ENCODE data around the gene NFASC.

NFASC gene

DNA sequence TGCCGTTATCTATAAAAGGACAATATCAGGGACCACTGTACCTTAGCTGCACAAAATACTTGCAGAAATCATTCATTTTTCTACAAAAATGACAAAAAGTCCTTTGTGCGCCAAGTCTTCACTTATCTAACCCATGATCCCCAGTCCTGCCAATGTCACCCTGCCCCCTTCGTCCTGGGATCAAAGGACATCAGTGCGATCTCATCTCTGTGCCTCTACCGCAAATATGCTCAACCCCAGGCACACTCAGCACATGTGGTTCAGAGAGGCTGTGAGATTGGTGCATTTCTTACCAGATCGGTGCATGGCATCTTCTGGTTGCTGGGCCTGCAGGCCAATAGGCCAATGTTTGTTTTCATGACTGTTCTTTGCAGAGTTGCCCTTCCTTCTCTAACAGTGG is 72.8 kb downstream of the NFASC start:
- Histone ChIP-seq H3K4me2 (ENCODE audit: low read length) (no peak overlapping the region), H3F3A (ENCODE audit: control insufficient read depth, insufficient read depth) (no peaks in the 10 kb centered on the region), H3K9me2 (replicated peaks; ENCODE audit: control insufficient read depth, low read length) (no peaks in the 10 kb centered on the region), H3K36me3 (ENCODE audit: control insufficient read depth, low read length) (no peaks in the 10 kb centered on the region), H3K4me3 (ENCODE audit: low read length) (no peak overlapping the region), H3K27ac (ENCODE audit: low read depth, low read length) (no peak overlapping the region), H4K20me1 (ENCODE audit: control insufficient read depth, insufficient read depth, low read depth, low read length) (no peaks in the 10 kb centered on the region), H3K9me3 (ENCODE audit: control insufficient read depth, insufficient read depth, low read length) (no peaks in the 10 kb centered on the region), H3K79me2 (ENCODE audit: control insufficient read depth, low read length) (no peaks in the 10 kb centered on the region), H3K27me3 (ENCODE audit: control insufficient read depth, low read length) (peaks cover 12% of the 10 kb centered on the region; the same call in 1 of the 2 replicates), H3K4me1 (ENCODE audit: control insufficient read depth, low read length) (no peaks in the 10 kb centered on the region)
- TF ChIP-seq, protein P1, sequence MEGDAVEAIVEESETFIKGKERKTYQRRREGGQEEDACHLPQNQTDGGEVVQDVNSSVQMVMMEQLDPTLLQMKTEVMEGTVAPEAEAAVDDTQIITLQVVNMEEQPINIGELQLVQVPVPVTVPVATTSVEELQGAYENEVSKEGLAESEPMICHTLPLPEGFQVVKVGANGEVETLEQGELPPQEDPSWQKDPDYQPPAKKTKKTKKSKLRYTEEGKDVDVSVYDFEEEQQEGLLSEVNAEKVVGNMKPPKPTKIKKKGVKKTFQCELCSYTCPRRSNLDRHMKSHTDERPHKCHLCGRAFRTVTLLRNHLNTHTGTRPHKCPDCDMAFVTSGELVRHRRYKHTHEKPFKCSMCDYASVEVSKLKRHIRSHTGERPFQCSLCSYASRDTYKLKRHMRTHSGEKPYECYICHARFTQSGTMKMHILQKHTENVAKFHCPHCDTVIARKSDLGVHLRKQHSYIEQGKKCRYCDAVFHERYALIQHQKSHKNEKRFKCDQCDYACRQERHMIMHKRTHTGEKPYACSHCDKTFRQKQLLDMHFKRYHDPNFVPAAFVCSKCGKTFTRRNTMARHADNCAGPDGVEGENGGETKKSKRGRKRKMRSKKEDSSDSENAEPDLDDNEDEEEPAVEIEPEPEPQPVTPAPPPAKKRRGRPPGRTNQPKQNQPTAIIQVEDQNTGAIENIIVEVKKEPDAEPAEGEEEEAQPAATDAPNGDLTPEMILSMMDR (IDR thresholded peaks at IDR 0.05; ENCODE audit: low read depth, low read length, poor library complexity, severe bottlenecking), result no peak
- no peak for TF ChIP-seq EZH2phosphoT487 (IDR thresholded peaks at IDR 0.05; ENCODE audit: borderline replicate concordance, low read length)

DNA sequence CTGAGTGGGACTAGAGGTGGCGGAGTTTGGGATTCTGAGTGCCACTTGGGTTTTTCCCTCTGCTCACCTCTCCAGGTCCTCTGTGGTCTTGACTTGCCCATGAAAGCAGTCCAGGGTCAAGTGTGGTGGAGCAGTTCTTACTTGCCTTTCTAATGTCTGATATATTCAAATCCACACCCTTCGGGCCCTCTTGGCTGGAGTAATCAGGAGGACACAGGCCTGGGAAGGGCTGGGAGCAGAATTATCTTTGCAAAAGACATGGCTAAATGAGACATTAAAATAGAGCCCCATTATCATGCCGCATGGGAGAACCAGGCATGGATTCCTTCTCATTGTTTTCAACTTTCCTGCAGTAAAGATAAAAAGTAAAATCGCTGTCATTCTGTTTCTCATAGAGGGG is 74.0 kb downstream of the NFASC start:
- Histone ChIP-seq H3K4me2 (ENCODE audit: low read length) (no peak overlapping the region), H3K9me2 (replicated peaks; ENCODE audit: control insufficient read depth, low read length) (no peaks in the 10 kb centered on the region), H3K9me3 (ENCODE audit: control insufficient read depth, insufficient read depth, low read length) (no peaks in the 10 kb centered on the region), H3F3A (ENCODE audit: control insufficient read depth, insufficient read depth) (no peaks in the 10 kb centered on the region), H3K4me1 (ENCODE audit: control insufficient read depth, low read length) (no peaks in the 10 kb centered on the region), H3K36me3 (ENCODE audit: control insufficient read depth, low read length) (no peaks in the 10 kb centered on the region), H3K79me2 (ENCODE audit: control insufficient read depth, low read length) (no peaks in the 10 kb centered on the region), H3K27ac (ENCODE audit: low read depth, low read length) (no peak overlapping the region), H3K4me3 (ENCODE audit: low read length) (no peak overlapping the region), H3K27me3 (ENCODE audit: control insufficient read depth, low read length) (peaks cover 13% of the 10 kb centered on the region; the same call in 1 of the 2 replicates), H4K20me1 (ENCODE audit: control insufficient read depth, insufficient read depth, low read depth, low read length) (no peaks in the 10 kb centered on the region)
- TF ChIP-seq, protein P1 (IDR thresholded peaks at IDR 0.05; ENCODE audit: low read depth, low read length, poor library complexity, severe bottlenecking), result no peak
- TF ChIP-seq EZH2phosphoT487 (IDR thresholded peaks at IDR 0.05; ENCODE audit: borderline replicate concordance, low read length), result no peak

DNA sequence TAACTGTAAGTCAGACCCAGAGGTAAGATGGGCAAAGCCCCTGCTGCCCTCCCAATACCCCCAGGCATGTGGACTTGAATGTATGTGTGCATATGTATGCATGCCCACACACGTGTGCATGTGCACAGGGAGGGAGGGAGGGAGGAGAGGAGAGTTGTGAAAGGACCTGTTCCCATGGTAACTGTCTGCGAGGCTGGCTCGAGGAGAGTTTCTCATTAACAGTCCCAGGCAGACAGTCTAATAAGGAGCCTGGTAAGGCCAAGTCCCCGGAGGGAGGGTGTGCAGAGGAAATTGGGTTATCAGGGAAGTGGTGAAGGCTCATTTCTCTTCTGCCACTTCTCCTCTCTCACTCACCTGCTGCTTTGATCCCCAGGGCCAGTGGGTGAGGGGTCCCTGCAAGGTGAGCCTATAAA is 74.9 kb downstream of the NFASC start:
- no peak for TF ChIP-seq EZH2phosphoT487 (IDR thresholded peaks at IDR 0.05; ENCODE audit: borderline replicate concordance, low read length)
- TF ChIP-seq, protein P1 (IDR thresholded peaks at IDR 0.05; ENCODE audit: low read depth, low read length, poor library complexity, severe bottlenecking), result no peak
- Histone ChIP-seq H3K4me3 (ENCODE audit: low read length) (no peak overlapping the region), H3K79me2 (ENCODE audit: control insufficient read depth, low read length) (no peaks in the 10 kb centered on the region)

More for the DNA sequence above, 74.9 kb downstream of the NFASC start:
- Histone ChIP-seq H3F3A (ENCODE audit: control insufficient read depth, insufficient read depth) (no peaks in the 10 kb centered on the region), H3K27ac (ENCODE audit: low read depth, low read length) (no peak overlapping the region), H3K9me3 (ENCODE audit: control insufficient read depth, insufficient read depth, low read length) (no peaks in the 10 kb centered on the region), H3K4me1 (ENCODE audit: control insufficient read depth, low read length) (no peaks in the 10 kb centered on the region), H3K4me2 (ENCODE audit: low read length) (no peak overlapping the region), H3K9me2 (replicated peaks; ENCODE audit: control insufficient read depth, low read length) (no peaks in the 10 kb centered on the region), H3K36me3 (ENCODE audit: control insufficient read depth, low read length) (no peaks in the 10 kb centered on the region), H4K20me1 (ENCODE audit: control insufficient read depth, insufficient read depth, low read depth, low read length) (no peaks in the 10 kb centered on the region), H3K27me3 (ENCODE audit: control insufficient read depth, low read length) (peaks cover 14% of the 10 kb centered on the region; the same call in 1 of the 2 replicates)
